Type B pancreatic cell (in vitro differentiated cells): Measurements from ENCODE around the gene GRK5. TPM values are rescaled to one million over a fixed set of nuclear protein-coding genes. Genes with fewer than 3 reads are reported as not detected.

Experiments
- DNase-seq: peaks from one replicate; pipeline ENCODE4 v3.0.0; 2021; ENCODE audit warnings: mixed read lengths; ENCODE audit not compliant: unreplicated experiment; ENCODE audit errors: extremely low spot score
- H3K27ac Mint-ChIP-seq: 2 replicates; pipeline ENCODE4 v1.8.0; 2021; ENCODE audit warnings: mild to moderate bottlenecking, mixed read lengths
- H3K27me3 Mint-ChIP-seq: 2 replicates; pipeline ENCODE4 v1.8.0; 2021; ENCODE audit warnings: mixed read lengths
- H3K36me3 Mint-ChIP-seq: 2 replicates; pipeline ENCODE4 v1.8.0; 2021; ENCODE audit warnings: mixed read lengths
- H3K4me1 Mint-ChIP-seq: one replicate; pipeline ENCODE4 v1.8.0; 2021; ENCODE audit warnings: mixed read lengths; ENCODE audit not compliant: unreplicated experiment
- H3K4me3 Mint-ChIP-seq: 2 replicates; pipeline ENCODE4 v1.8.0; 2021; ENCODE audit warnings: mild to moderate bottlenecking, mixed read lengths
- H3K9me3 Mint-ChIP-seq: 2 replicates; pipeline ENCODE4 v1.8.0; 2021; ENCODE audit warnings: mixed read lengths
- CTCF ChIP-seq: fragments of 200-600 bp; sonication (generic); conservative IDR thresholded peaks from 2 replicates; pipeline ENCODE4 v1.5.0; 2021; ENCODE audit warnings: antibody characterized with exemption, mild to moderate bottlenecking
- total RNA-seq: library from RNA; stranded (reverse); gene quantifications from 2 replicates; pipeline ENCODE4 v1.2.1, GENCODE V29; 2021; ENCODE audit warnings: low replicate concordance

Gene GRK5
- total RNA-seq, 1 donor from 2014 or later, result 24.8 TPM

- peaks cover 25% of the 10 kb centered on the region for H3K4me1 Mint-ChIP-seq
- no peak for TF ChIP-seq CTCF
These were observed 153.7 kb downstream of the GRK5 start for GRCh38 chr10:119361037-119361436.

GRCh38 chr10:119362122-119362521 lies 154.8 kb downstream of the GRK5 start:
- Mint-ChIP-seq H3K4me3 (no peak overlapping the region), H3K27me3 (no peaks in the 10 kb centered on the region), H3K9me3 (no peaks in the 10 kb centered on the region), H3K27ac (no peak overlapping the region), H3K4me1 (peaks cover 34% of the 10 kb centered on the region), H3K36me3 (no peaks in the 10 kb centered on the region)
- DNase-seq, result no peak
- TF ChIP-seq CTCF, result no peak

More at GRCh38 chr10:119361037-119361436, 153.7 kb downstream of the GRK5 start:
- DNase-seq, result no peak
- Mint-ChIP-seq H3K9me3 (peaks cover 2% of the 10 kb centered on the region), H3K36me3 (no peaks in the 10 kb centered on the region), H3K27me3 (no peaks in the 10 kb centered on the region), H3K4me3 (no peak overlapping the region), H3K27ac (no peak overlapping the region)

- peak; percentile 23 for TF ChIP-seq CTCF
- H3K4me1 Mint-ChIP-seq, result peaks cover 46% of the 10 kb centered on the region
- no peaks in the 10 kb centered on the region for H3K27me3 Mint-ChIP-seq
- H3K9me3 Mint-ChIP-seq, result no peaks in the 10 kb centered on the region
- H3K36me3 Mint-ChIP-seq, result no peaks in the 10 kb centered on the region
- DNase-seq, result no peak
- peak overlapping the region; percentile 18 for H3K4me3 Mint-ChIP-seq
- peak overlapping the region; percentile 1 for H3K27ac Mint-ChIP-seq
These were observed 157.6 kb downstream of the GRK5 start for GRCh38 chr10:119364645-119365600.

GRCh38 chr10:119365773-119366599 lies 158.6 kb downstream of the GRK5 start:
- Mint-ChIP-seq H3K27ac (no peak overlapping the region), H3K27me3 (no peaks in the 10 kb centered on the region), H3K36me3 (no peaks in the 10 kb centered on the region), H3K4me1 (peaks cover 56% of the 10 kb centered on the region), H3K4me3 (no peak overlapping the region), H3K9me3 (no peaks in the 10 kb centered on the region)
- DNase-seq, result no peak
- no peak for TF ChIP-seq CTCF

GRCh38 chr10:119367841-119368549 lies 160.6 kb downstream of the GRK5 start:
- no peak for TF ChIP-seq CTCF
- Mint-ChIP-seq H3K4me3 (no peak overlapping the region), H3K27ac (no peak overlapping the region), H3K27me3 (no peaks in the 10 kb centered on the region), H3K4me1 (peaks cover 58% of the 10 kb centered on the region), H3K9me3 (no peaks in the 10 kb centered on the region), H3K36me3 (no peaks in the 10 kb centered on the region)
- no peak for DNase-seq
